Adipose tissue (tissue), 3 donors: ENCODE results near the gene OTUD4. TPM values are rescaled to one million over a fixed set of nuclear protein-coding genes. Genes with fewer than 3 reads are reported as not detected.

ENCODE experiments used
- H3K27ac ChIP-seq: one replicate; pipeline ENCODE4 v1.5.1; 2013; ENCODE audit warnings: low read depth, low read length
- WGBS, 3 donors: extraction: QIAGEN DNeasy Blood & Tissue Kit; methylation state at CpG; one replicate each; pipeline ENCODE4 v1.1.7; 2013; 5-methylcytosine and 5-hydroxymethylcytosine counted together
- polyA plus RNA-seq, 3 donors: library from polyadenylated mRNA; stranded (reverse); fragments of 200-250 nt; gene quantifications; one replicate each; pipeline ENCODE4 v1.2.3, GENCODE V29; 2013
- donor health status: healthy with polysubstance abuse.
- donor health status: Bipolar disorder and iron deficiency.
- donor health status: healthy.

The OTUD4 gene
- polyA plus RNA-seq, 3 donors, result 5.3 to 17.4 (median 5.8) TPM

- H3K27ac ChIP-seq, result no peak overlapping the region
- WGBS, 3 donors, result 96 to 98% (median 97%) methylated on average over 1 of the region's 1 CpG
Measured at GRCh38 chr4:145083891-145084605, 96.3 kb downstream of the OTUD4 start.

Other genes with a start within 250 kb of the OTUD4 start
- gene ANAPC10, start 82.4 kb downstream of the OTUD4 start, polyA plus RNA-seq, result 10 to 100 TPM in 2 of 3 donors, 1 to 10 TPM in 1; 9.4 to 23.8 (median 14.9) TPM
- gene ABCE1, start 82.3 kb downstream of the OTUD4 start, polyA plus RNA-seq, result 10 to 100 TPM; 19.7 to 35.1 (median 31.0) TPM